HG03342 (cell line): Measurements from ENCODE around the gene RNU5B-1.
A peak's percentile ranks its signal among the peaks of the same experiment; 100 is the strongest.
"Not testable (repeated sequence)": the region's sequence is repeated elsewhere in the genome, so short reads cannot be mapped to it uniquely, and the experiment has no call there.

Source experiments
- ATAC-seq: cut with Tn5 transposase; IDR thresholded peaks from one replicate; pipeline ENCODE4 v1.9.1; 2021; ENCODE audit warnings: mild to moderate bottlenecking, moderate library complexity; ENCODE audit not compliant: unreplicated experiment

Gene RNU5B-1

DNA sequence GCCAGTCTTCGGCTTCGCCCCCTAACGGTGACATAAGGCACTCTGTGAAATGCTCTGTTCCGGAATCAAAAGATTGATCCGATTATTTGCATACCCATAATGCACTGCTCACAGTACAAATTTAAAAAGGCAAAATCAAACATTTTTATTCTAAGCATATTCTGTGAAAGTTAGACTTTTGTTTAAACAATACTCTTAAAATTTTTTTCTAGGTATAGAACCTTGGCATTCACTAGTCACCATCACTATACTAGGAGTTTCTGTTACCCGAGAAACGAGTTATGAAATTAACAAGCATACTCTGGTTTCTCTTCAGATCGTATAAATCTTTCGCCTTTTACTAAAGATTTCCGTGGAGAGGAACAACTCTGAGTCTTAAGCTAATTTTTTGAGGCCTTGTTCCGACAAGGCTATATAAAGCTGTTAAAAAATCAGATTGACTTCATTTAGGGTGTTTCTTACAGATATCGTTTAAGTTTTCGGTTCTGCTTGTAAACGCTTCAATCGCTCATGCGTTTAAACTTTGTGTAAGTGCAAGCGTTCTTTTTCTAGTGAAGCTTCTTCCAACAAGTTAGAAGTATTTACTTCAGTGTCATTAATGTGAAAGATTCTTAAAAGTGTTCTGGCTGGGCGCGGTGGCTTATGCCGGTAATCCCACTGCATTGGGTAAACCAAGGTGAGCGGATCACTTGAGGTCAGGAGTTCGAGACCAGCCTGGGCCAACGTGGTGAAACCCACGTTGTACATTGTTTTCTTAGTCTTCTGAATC lies at the start of gene RNU5B-1:
TSS of gene RNU5B-1 (plus strand) at position 297 of the 769 bp plus-strand sequence.
- peak; percentile 58 for ATAC-seq

DNA sequence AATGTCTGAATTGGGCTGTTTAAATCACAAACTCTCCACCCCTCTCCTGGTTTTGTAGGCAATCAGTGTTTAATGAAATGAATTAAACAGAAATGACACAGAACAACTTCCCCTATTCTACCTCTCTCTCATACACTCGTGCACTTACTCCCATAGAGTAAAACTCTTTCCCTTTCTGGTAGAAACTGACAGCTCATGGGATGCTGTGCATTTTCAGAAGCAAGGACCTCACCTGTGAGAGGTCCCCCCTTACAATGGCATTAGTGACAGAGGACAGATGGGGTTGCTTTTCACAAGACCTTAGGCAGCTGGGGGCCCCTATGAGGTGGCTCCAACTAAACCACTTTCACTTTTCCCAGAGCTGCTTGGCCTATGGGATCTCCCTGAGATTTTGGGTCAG lies 49.7 kb upstream of the RNU5B-1 start:
- no peak for ATAC-seq

DNA sequence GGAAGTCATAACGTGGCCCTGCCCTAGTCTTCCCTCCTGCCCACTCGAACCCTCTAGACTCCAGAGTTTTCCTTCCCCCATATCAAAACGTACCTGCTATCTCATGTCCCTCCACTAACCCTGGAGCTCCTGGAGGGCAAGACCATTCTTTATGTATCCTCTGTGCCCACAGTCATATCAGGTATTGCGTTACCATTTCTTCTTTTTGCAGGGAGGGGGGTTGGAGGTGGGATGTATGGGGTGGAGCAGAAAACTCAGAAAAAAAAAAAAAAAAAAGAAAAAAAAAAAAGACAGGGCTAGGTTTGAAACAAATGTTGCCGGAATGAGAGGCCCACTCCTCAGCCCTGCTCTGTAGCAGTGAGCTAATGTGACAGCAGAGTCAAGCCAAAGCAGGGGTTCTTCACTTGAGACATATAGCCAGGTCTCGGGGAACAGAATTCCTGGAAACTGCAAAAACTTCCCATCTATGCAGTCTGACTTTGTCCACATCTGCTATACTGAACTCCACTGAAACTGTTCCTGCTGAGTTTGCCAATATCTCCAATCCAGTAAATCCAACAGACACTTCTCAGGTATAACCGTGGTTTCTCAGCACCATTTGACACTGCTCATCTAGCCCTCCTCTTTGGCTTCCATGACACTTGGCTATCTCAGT lies 48.9 kb upstream of the RNU5B-1 start:
- no peak for ATAC-seq

DNA sequence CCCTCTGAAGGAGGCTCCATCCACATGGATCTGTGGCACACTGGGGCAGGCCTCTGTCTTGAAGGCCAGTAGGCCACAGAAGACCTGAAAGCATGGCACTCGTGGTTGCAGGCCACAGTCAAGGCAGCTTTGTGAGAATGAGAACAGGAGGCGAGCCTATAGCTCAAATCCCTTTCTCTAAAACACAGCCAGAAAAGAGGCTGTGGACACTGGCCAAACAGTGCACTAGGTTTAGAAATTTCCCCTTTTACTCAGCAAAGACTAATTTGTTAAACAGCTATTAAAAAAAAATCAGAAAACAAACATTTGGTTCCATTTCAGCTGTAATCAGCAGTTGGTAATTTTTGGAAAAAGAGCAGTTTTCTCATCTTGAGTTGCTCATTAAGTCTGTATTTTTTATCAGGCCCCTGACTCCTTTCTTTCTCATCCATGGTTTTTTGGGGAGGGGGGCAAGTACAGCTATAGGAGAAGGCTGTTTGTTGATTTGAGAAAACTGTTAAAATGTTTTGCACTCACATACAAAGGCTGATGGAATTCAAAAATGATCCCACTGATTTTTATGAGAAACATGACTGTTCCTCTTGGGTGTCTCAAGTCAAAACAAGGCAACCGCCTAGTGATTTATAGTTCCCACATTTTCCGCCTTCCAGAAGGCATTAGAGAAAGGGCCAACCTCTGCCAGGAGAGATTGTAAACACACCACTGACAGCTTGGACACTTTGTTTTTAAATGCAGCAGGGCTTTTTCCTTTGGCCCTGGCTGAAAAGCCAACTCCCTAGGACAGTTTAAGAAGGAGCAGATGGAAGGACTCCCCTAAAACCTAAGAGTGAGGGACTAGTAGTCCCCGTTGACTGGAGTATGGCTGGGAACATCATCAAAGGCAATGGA lies 45.9 kb upstream of the RNU5B-1 start:
- ATAC-seq, result no peak

DNA sequence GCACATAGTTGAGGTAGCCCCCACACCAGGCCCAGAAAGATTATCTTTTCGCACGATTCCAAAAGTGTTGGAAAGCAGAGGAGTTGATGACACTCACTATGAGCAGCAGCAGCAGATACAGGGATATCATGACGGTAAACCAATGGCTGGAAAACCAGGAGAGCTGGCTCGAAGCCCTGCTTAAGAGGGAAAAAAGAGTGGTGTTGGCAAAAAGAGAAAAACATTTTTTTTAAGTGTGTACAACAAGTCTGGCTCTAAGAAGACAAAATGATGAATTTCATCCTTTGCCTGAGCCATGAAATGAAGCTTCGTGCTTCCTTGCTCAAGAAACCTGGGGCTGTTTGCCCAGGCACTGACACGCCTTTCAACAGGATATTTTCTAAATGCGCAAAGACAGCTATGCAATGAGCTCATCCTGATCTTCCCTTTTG lies 45.1 kb upstream of the RNU5B-1 start:
- ATAC-seq, result no peak

DNA sequence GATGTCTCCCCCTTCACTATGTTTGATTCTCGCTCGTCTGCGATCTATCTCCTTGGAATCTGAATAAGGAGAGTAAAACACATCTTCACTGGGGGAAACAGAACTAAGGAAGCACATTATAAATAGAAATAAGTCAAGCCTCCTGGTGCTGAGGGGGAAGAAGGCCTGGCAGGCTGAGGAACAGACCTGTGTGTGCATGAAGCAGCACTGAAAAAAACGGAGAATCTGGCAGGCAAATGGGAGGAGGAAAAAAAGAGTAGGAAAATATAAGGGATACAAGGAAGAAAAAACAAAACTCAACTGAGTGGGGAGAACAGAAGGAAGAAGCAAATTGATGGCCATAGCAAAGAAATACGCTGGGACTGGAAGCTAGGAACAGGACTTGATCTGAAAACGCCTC lies 43.5 kb upstream of the RNU5B-1 start:
- no peak for ATAC-seq

DNA sequence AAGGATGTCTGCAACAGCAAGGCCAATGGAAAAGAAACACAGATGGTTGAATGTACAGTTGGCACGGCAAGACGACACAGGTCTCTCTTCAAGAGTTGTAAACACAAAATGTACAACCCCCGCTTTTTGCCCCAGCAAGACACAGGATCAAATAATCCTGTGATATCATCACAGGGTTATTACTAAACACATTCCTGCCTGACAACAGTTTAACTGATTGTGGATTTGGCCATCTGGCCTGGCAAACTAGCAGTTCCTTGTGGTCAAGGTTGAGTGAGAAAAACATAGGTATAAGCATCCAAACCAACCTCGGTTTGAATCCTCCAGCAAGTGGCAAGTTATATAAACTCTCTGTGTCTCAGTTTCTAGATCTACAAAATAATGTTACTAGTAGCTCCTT lies 41.2 kb upstream of the RNU5B-1 start:
- no peak for ATAC-seq

DNA sequence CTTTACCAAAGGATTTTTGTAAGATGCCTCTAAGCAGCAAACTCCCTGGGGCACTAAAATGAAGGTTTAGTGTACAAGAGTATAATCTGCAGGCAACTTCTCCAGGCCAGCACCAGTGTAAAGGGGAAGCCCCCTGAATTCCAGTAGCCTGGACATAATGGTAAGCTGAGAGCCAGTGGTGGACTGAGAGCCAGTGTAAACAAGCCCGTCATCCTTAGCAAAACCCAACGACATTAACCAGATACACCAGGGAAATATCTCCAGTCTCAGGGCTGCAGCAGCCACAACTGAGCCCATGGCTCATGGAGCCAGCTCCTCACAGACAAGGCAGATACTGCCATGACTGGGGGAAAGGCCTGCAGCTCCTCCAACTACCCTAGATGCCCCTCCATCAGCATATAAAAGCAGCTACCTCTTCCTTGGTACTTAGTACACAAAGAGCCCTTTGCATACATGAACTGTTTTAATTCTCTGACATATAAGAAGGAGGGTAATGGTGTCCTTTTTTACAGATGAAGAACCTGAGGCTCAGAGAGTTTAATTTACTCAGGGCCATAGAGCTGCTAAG lies 39.5 kb upstream of the RNU5B-1 start:
- no peak for ATAC-seq

DNA sequence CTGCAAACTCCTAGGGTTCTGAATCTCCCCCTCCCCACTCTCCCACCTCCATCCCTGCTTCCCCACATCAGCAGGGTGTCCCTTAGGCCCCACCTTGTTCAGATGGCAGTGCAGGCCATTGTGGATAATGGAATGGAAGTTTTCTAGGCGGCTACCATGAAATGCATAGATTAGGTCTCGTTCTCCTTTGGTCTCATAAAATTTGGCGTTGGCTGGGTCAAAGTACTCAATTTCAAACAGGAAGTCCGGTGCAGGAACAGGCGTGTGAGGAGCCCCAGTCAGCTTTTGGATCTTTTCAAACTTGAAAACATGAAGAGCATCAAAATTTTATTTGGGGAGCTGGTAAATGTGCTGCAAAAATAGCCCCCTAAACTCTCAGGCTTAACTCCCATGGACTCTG lies 38.0 kb upstream of the RNU5B-1 start:
- ATAC-seq, result no peak

DNA sequence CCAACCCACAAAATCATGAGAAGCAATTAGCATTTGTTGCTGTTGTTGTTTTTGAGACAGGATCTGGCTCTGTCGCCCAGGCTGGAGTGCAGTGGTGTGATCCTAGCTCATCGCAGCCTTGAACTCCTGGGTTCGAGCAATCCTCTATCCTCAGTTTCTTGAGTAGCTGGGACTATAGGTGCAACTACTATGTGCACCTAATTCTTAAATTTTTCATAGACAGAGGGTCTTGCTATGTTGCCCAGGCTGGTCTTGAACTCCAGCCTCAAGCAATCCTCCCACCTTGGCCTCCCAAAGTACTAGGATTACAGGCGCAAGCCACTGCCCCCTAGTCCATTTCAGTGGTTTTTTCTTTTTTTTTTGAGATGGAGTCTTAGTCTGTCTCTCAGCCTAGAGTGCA lies 36.1 kb upstream of the RNU5B-1 start:
- ATAC-seq, result no peak

DNA sequence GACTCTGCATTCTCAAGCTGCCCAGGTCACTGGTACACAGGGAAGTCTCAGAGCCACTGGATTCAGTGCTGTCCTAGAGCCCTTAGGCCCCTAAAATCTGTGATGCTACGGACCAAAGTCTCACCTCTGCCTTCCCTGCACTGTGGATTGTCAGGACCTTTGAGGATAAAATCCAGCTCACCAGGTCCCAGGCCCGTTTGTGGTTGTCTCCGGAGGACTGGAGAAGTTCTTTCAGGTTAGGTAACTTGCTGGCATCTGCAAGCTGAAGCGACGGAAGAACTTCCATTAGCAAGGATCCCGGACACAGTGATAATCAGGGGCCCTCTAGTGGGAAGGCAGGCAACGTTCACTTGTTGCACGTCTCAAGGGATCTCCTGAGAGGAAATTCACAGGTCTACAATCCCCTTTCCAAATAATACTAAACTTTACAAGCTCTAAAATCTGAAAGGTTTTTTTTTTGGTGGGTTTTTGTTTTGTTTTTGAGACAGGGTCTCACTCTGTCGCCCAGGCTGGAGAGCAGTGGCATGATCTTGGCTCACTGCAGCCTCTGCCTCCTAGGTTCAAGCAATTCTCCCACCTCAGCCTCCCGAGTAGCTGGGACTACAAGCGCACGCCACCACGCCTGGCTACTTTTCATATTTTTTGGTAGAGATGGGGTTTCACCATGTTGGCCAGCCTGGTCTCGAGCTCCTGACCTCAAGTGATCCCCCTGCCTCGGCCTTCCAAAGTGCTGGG lies 33.5 kb upstream of the RNU5B-1 start:
- ATAC-seq, result not testable (repeated sequence)

DNA sequence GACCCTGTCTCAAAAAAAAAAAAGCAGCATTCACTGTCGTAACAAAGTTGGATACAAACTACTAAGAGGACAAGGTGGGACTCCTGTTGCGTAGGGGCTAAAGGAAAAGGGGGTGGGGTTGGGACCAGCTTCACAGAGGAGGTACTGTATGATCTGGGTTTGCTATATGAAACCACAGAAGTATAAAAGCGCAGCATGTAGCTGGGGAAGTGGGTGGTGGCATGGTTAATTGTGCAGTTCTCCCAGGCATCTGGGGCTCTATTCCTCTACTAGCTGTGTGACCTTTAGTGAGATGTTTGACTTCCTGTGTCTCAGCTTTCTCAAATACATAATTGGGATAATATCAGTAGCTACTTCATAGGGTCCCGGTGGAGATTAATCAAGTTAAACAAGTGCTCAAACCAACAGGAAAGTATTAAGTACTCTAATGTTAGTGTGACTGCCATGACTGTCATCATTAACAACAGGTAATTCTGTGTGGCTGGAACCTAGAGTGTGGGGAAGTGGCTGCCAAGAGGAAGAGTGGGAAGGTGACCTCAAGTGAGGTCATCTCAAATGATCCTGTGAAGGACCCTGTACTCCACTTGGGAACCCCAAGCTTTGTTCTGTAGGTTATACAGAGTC lies 29.3 kb upstream of the RNU5B-1 start:
- ATAC-seq, result no peak

DNA sequence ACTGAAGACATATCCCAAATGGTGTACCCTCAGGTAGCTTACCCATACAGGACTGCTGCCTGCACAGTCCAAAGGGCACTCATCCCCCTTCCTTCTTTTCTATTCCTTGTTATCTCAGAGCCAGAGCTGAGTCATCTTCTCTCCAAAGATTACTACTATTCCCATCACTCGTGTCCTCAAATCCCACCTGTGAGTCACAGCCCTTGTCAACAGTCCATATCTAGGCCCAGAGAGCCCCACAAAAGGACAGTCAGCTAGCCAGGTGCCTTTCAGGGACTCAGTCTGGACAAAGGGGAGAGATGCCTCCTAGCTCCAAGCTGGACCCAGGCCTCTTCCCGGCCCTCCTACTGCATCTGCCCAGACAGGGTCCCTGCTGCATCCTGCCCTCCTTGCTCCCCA lies 28.8 kb upstream of the RNU5B-1 start:
- ATAC-seq, result no peak

DNA sequence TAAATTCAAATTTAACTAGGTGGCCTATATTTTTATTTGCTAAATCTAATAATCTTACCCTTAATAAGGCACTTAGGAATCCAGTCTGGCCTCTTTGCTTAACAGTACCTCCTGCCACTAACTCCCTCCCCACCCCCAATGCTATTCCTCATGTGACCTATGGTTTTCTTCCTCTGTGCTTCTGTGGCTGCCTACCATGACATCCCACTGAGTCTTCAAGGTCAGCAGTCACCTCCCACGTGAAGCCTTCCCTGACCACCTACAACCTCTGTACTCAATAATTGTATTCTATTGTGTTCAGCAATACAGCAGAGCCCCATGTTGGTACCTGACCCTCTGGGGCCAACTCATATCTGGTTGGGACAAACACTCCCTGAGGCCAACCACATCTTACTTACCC lies 27.5 kb upstream of the RNU5B-1 start:
- no peak for ATAC-seq

DNA sequence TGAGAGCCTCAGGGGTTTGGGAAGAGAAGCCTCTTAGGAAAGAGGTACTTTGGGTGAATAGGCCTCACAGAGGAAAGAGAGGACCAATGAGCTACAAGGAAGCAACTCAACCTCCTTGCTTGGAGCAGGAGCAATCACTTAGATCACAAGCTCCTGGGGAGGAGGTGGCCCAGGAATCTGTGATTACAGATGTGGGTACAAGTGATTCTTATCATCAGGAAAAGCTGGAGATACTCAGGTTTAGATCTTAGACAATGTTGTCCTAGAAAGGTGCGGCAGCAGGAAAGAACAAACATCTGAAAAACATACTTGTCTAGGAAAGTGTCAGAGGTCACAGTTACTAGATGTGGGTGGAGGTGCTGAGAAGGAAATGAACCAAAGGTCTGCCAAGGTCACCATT lies 26.0 kb upstream of the RNU5B-1 start:
- ATAC-seq, result no peak

DNA sequence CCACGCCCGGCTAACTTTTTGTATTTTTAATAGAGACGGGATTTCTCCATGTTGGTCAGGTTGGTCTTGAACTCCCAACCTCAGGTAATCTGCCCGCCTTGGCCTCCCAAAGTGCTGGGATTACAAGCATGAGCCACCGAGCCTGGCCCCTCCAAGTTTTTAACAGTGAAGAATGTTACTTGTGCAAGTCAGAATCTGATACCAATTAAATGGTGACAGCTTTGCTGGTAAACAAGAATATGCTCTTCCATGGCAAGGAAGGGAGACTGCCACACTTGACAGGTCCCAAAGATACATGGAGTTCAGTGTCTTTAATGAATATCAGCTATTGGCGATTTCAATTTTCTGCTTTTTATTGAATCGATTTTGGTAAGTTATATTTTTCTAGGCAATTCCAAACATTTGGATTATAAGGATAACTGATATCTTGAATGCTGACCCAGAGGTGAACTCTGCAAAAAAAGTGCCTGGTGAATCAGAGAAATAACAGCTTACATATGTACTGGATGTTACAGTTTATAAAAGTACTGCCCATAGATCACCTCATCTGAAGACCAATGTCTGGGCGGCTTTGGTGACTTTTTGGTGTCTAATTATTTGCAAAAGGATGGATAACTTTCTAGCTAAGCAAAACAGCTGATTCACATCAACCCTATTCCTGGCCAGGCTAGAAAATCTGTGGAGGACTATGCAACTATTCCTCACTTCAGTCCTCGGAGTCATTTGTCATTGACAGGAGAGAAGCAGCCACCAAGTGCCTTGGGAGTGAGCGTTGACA lies 19.0 kb upstream of the RNU5B-1 start:
- no peak for ATAC-seq

DNA sequence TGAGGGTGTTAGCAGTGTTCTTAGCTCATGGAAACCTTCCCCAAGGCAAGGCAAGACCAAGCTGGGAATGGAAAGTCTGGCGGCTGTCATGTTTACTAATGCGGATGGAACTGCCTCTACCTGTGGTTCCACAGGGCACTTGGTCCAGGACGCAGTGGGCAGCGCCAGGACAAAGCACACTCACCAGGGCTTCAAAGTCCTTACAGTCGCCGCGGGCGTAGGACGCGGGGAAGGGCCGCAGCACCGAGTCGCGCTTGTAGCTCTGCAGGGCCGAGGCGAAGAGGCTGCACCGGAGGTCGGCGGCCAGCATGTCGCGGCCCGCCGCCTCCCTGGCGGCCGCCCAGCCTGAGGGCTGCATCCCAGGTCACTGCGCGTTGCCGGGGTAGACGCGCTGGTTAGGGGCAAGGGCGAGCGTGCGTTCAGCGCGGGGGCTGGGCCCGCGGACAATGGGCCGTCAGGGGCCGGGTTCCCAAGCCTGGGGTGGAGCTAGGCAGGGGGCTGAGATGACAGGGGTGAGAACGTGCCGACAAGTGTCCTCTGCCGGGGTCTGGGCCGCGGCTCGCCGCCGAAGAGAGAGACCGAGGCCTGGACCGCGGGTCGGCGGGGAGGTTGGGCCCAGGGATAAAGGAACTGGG lies 18.3 kb upstream of the RNU5B-1 start:
- ATAC-seq, result peak; percentile 33

DNA sequence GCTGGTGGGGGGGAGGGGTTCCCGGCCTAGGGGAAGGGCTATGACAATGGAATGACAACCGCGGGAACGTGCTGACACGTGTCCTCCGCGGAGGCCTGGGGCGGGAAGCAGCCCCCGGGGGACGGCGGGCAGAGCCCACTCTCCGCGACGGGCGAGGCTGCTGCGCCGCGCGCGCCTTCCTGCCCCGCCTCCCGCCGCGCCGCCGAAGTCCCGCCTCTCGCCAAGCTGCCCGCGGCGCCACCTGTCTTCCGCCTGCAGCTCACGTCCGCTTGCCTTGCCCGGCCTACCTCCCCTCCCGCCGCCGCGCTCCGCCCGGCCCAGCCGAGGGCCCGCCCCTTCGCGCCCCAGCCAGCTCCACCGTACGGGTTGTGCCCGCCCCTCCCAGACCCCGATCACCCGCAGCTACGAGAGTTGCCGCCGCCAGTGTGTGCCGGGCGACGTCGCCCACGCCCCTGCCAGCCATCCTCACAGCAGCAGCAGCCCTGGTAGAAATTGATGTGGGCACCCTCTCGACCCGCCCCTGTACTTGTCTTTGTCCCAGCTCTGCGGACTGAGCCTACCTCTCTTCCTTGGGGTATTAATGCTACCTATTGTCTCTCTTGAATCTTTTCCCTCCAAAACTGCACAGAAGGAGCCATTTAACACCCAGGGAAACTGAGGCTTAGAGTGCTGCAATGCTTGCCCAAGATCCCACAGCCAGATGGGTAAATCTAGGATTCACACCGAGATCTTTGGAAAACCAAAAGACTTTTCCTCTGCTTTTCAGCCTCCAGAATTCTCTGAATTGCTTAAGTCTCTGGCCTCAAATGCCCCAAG lies 17.6 kb upstream of the RNU5B-1 start, which contains the start of gene PARP16:
TSS of gene PARP16 (minus strand) at position 180 of the 816 bp plus-strand sequence. CDS start 457 bp downstream, outside the sequence.
- ATAC-seq, result peak; percentile 92
